HG03135 (cell line): ENCODE results near the gene DEGS2.

Source experiments
- ATAC-seq: cut with Tn5 transposase; IDR thresholded peaks from one replicate; pipeline ENCODE4 v1.9.1; 2021; ENCODE audit warnings: mild to moderate bottlenecking, moderate library complexity; ENCODE audit not compliant: unreplicated experiment

The DEGS2 gene

GRCh38 chr14:100149851-100150611 is 9.4 kb downstream of the DEGS2 start:
- ATAC-seq = no peak

DNA sequence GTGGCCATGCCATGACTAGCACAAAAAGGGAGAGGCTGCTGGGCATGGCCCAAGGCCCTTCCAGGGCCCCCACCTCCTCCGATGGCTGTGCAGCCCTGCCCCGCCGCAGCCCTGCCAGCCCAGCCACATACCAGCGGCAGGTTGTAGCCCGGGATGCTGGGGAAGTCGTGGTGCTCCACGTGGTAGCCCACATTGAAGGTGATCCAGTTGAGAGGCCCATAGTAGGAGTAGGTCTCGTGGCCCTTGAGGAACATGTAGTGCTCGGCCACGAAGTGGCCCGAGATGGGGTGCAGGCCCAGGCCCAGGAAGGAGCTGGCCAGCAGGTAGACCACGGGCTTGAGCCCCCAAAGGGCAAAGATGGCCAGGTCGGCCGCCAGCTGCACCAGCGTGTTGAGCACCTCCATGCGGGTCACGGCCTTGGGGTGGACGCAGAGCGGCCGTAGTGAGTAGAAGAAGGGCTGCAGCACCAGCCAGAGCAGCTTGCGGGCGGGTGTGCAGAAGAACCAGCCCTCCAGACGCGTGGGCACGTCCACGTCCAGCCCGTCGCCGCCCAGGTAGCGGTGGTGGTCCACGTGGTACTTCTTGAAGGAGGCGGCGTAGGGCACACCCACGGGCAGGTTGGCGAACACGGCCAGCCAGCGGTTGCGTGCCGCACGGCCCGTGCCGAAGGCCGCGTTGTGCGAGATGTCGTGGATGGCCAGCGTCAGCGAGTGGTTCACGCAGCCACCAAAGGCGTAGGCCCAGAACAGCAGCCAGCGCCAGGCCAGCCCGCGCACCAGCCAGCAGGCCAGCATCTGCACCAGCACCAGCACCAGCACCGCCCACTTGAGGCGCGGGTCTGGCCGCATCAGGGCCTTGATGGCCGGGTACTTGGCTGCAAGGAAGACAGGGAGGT is 10.4 kb downstream of the DEGS2 start:
- ATAC-seq = no peak

DNA sequence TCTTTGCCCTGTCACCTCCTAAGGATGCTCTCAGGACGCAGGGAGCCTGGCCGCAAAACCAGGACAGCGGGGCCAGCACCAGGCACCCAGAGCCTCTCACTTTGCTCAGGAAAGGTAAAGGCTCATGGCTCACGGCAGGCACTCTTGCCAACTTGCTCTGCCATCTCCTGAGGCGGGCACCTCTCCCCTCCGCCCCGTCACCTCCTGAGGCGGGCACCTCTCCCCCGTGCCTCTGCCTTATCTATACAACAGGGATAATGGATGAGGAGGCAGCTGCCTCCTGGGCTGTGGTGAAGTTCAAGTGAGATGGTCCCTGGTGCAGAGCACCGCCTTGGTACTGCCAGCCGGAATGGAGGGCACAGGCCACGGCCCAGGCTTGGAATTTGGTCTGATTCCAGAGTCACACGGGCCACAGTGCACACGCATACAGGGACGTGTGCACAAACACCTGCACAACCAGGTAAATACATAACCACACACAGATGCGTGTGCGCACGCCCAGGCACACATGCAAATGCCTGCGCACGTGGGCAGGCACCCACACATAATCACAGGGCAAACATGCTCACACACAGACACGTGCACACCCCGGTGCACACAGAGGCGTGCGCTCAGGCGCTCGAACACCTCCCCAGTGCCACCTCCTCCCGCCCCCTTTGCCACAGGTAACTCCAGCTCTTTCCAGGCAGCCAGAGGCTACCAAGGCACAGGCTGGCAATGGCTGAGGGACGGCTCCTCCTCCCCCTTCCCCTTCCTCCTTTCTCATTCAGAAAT is 11.6 kb downstream of the DEGS2 start:
- no peak for ATAC-seq

GRCh38 chr14:100147181-100147631 is 12.2 kb downstream of the DEGS2 start:
- ATAC-seq = no peak

- no peak for ATAC-seq
These were observed 12.8 kb downstream of the DEGS2 start for GRCh38 chr14:100146531-100147091.

- ATAC-seq = no peak
These were observed 13.6 kb downstream of the DEGS2 start for GRCh38 chr14:100145682-100146464.

DNA sequence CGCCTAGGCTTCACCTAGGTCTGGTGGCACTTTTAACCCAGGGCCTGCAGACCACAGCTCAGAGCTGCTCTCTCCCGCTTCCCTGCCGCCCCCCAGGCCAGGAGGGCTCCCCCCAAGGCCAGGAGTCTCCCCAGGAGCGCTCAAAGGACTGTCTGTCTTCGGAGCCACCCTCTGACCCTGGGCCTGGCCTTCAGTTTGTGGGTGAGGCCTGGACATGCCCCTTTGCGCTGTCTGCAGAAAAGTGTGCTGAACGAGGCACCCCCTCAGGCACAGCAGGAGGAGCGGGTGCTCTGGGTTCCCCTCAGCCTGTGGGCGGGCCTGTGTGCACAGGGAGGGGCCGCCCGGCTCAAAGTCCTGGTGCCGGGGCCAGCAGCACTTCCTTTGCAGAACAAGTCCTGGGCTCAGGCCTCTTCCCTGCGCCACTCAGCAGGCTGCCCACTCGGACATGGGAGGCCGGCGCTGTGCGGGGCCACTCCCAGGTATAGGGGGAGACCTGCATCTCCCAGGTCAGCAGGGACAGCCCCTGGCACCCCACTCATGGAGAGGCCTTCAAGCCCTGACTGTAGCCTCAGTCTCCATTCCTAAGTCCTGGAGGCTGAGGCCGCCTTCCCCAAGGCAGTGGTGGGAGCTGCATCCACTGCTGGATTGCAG is 14.3 kb downstream of the DEGS2 start:
- ATAC-seq = no peak

DNA sequence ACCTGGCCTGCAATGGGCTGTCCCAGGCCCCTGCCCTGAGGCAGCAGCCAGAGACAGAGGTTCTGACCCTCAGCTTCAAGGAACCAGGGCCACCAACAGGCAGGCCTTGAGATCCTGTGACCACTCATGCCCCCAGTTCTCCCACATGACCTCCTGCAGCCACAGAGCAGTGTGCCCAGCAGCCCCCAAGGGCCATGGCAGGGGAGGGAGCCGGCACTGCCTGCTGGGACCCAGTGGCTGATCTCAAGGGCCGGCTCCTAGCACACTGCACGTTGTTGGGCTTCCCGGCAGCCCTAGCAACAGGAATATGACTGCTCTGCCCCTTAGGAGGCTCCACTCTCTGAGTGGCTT is 14.8 kb downstream of the DEGS2 start:
- no peak for ATAC-seq

DNA sequence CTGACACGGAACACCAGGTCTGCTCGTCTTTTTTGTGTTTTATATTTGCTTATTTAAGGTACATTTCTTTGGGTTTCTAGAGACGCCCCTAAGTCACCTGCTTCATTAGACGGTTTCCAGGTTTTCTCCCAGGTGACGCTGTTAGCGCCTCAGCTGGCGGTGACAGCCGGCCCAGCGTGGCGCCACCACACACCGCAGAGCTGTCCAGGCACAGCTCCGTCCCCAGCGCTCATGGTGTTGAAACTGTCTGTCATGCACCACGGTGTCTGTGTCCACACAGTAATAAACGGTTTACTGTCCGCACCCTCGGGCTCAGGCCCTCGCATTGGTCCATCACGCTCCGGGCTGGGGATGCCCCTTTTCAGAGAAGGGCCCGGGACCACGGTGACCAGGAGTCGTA is 15.5 kb downstream of the DEGS2 start:
- ATAC-seq = no peak

- ATAC-seq = no peak
These were observed 15.9 kb downstream of the DEGS2 start for GRCh38 chr14:100143523-100143922.

DNA sequence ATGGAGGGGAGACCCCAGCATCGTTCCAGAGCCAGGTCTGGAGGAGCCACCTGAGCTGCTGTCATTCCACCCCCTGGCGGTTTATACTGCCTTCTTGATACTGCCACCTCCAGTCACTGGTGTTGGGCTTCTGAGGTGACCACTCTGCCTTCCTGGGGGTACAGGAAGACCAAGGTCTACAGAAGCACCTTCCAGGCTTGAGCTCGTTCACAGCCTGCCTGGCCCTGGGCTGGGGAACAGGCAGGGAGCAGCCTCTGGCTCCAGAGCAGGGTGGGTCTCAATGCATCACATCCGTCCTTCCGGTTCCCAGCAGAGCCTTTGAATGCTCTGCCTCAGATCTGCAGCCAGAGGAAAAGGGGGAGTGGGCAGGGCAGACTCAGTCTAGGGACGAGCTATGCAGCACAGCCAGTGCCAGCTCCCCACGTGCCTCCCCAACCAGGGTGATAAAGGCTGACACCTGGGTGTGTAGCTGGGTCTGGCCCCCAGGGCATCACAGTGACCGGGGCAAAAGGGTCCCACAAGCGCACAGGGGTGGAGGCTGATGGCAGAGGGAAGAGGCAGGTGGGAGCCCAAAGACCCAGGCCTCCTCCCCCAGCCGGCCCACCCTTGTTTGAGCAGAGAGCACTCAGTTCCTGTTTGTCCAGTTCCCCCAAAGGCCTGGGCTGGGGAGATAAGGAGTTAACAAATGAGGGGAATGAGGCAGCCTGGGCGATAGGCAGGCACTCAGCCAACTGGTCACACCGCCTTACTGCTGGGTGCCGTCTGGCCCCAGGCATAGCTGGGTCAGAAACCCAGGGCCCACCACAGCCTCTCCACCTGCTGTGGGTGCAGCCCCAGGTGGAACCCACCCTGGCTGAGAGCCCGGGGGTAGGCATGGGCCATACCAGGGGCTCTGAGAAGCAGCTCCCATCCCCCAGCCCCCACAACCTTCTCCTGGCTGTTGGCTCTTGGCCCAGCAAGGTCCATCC is 17.1 kb downstream of the DEGS2 start:
- ATAC-seq = no peak

- ATAC-seq = no peak
These were observed 18.3 kb downstream of the DEGS2 start for GRCh38 chr14:100141098-100141497.

DNA sequence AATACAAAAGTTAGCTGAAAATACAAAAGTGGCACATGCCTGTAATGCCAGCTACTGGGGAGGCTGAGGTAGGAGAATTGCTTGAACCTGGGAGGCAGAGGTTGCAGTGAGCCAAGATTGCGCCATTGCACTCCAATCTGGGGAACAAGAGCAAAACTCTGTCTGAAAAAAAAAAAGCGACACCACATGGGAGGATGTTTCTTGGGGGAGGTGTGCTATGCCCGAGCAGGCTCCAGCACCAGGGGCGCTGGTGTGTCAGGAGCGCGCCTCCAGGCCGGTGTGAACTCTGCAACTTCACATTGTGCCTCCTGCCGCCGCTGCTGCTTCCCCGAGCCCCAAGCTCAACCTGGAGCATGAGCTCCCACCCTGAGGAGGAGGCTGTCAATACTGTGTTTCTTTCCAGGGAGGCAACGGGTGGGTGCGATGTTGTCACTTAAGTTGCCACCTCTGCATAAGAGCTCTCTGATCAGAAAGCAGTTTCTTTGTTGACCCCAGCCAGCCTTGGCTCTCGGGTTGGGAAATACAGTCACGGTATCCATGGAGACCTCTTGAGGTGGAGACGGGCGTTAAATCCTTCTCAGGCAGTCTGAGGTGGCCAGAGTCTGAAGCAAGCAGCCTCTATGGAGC is 18.9 kb downstream of the DEGS2 start:
- no peak for ATAC-seq

DNA sequence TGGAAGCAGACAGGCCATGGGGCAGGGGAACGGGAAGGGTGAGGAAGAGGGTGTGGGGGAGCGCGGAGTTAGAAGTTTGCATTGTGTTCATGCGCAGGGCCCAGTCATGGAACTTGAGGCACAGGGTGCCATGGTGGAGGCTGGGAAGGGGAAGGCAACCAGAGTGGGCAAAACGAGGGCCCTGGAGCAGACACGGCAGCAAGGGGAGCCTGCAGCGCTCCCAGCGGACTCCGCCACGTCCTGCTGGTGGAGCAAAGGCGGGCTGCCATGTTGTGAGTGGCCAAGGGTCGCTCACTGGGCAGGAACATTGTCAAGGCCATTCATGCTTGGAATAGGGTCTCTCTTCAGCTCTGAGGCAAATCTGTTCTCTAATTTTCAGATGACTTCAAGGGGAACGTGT is 20.5 kb downstream of the DEGS2 start:
- ATAC-seq = no peak

DNA sequence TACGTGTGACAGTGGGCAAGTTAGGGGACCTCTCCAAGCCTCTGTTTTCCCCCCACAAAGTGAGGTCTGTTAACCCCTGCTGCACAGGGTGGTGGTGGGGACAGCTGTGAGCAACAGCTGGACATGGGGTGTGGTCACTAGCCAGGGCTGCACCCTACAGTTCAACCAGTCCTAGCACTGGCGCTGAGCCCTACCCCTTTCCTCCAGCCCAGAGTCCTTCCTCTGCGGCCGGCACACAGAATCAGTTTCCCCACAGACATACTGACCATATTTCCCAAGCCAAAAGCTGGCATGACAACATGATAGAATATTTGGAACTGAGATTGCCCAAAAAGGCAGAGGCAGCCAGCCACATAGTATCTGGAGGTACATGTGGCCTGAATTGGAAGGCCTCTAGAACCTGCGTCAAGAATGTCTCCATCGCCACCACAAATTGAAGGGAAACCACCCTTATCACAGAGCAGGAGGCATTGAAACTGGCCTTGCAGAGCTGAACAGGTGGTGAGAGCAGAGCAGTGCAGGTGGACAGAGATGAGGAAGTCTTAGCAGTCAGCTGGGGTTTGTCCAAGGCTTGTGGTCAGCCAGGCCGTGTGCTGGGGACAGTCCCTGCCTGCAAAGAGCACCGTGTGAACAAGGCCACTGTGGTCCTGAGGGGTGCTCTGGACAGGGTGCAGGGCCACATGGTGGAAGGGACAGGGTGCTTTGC is 21.2 kb downstream of the DEGS2 start:
- no peak for ATAC-seq

GRCh38 chr14:100137173-100137572 is 22.3 kb downstream of the DEGS2 start:
- no peak for ATAC-seq

DNA sequence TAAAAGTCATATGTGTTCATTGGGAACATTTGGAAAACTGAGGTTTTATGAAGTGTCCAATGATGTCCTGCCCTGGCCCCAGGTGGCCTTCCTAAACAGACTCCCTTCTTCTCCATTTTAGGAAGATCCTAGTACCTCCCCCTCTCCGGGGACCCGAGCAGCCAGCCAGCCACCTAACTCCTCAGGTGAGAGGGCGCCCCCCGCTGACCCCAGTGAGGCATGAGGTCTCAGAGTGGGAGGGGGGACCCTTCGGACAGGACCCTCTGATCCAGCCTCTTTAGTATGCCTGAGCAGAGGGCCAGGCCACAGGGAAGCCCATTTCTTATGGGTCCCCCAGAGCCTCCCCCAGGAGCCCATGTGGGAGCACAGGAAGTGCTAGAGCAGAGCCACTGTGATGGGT is 23.7 kb downstream of the DEGS2 start:
- ATAC-seq = no peak

GRCh38 chr14:100135073-100135472 is 24.4 kb downstream of the DEGS2 start:
- ATAC-seq = no peak
